NCI-H1417 treated with DMSO at 0.1 percent for 48 hours (cell line): ENCODE data around the gene CEP89.
"Not testable (repeated sequence)": the region's sequence is repeated elsewhere in the genome, so short reads cannot be mapped to it uniquely, and the experiment has no call there.

Source experiments
- DNase-seq: peaks from one replicate; lab custom pipeline; 2025; lab: John Stamatoyannopoulos, UW

CEP89 gene

DNA sequence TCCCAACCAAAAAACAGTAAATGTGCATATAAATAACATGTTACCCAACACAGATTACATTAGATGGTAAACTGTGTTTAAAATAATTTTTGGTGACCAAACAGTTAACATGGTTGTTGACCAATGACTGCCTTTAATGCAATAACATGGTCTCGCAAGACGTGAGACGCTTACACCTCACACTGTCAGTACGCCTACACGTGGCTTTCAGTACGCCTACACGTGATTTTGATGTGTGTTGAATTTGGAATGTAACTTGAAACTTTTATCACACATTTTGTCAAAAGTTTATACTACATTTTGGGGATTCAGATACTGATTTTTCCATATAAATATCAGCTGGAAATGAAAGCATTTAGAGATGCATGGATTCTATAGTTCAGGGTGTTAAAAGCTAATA, 134.2 kb downstream of the CEP89 start:
- DNase-seq = no peak

DNA sequence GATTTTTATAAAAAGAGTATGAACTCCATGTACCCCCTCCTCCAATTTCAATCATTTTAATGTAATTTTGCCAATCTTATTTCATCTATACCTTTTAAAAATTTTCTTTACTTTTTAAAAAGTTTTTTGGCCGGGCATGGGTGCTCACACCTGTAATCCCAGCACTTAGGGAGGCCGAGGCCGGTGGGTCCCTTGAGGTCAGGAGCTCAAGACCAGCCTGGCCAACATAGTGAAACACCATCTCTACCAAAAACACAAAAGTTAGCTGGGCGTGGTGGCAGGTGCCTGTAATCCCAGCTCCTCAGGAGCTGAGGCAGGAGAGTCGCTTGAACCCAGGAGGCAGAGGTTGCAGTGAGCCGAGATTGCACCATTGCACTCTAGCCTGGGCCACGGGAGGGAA, 138.4 kb downstream of the CEP89 start:
- not testable (repeated sequence) for DNase-seq

DNA sequence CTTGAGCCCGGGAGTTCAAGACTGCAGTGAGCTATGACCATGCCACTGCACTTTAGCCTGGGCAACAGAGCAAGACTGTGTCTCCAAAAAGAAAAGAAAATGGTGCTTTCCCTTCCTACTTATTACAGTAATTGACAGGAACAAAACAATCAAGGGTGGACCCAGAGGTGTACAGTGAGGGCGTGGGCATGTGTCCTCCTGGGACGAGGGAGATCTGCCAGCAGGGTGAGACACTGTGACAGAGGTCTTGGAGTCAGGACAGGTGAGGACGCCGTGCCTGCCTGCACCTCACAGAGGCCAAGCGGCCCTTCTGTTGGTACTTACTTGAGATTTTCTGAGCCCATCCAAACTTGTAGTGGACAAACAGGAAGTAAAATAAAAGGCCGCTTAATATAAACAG, 138.9 kb downstream of the CEP89 start:
- DNase-seq = not testable (repeated sequence)

DNA sequence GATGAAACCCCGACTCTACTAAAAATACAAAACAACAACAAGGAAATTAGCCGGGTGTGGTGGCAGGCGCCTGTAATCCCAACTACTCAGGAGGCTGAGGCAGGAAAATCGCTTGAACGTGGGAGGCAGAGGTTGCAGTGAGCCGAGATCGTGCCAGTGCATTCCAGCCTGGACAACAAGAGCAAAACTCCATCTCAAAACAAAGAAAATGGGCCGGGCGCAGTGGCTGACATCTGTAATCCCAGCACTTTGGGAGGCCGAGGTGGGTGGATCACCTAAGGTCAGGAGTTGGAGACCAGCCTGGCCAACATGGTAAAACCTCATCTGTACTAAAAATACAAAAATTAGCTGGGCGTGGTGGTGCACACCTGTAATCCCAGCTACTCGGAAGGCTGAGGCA, 139.7 kb downstream of the CEP89 start:
- DNase-seq = not testable (repeated sequence)

DNA sequence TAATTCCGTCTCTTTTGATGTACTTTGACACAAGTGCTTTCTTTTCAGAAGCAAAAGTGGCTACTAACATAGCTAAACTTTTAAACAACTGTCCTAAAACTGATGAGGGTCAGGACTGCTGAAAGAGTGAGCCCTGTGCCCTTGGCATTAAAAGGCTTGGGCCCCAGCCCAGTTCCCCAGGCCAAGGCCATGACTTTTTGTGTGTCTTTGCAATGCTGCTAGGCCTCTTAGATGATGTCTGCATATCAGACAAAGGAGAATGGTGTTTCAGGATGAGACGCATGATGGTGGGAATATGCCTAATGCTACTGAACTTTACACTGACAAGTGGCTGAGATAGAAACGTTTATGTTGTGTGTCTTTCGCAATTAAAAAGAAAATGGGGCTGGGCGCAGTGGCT, 140.1 kb downstream of the CEP89 start:
- no peak for DNase-seq

DNA sequence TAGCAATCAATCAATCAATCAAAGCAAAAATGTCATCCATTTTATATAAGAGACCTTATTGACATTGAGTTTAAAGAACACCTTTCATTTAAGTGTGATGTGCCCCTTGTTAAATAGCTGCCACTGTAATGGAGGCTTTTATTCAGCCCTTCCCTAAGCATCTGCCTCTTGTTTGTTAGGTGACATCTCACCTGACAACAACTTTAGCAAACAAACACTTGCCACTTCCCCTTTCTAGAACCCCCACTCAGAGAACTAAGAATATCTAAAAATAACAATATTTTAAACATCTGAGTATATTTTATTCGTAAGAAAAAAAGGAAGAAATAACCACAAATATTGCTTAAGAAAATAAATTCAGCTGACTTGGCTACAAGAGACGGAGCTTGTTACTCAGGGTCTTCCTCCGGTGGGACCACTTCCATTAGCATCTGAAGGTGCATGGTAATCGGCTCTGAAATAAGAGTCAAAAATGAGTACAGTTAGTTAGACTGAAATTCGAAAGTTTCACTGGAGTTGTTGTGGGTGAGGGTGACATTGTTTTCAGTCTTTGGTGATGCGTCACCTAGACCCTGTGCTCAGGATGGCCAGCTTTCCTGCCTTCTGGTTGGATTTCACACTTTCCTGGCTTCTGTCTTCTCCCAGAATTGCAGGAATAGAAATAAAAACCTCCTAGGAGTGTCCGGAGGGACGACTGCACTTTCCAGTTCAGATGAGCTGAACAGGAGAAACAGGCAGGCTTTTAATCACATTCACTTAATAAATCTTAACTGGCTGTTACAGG, 141.3 kb downstream of the CEP89 start:
- no peak for DNase-seq

DNA sequence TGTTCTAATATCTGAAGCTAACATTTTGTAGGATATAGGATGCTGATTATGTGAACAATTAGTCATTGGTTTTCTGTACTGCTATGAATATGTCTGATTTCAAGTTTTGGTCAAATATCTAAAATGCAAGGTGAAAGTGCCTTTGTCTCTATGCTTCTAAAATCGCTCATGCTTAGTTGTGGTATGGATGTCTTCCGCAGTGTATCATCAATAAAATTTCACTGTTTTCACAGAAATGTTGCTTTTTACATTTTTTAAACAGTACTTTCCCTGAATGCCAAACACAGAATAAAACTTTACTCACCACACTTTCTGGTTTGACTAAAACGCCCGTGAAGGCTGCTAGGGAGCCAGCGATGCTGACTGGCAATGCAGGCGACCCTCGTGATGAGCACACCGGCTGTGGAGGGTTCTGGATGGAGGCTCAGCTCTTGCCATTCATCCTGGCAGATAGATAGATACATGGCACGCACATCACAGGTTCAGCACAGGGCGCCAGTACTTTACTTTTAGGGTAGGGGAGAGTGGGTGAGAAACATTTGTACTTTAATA, 142.3 kb downstream of the CEP89 start:
- DNase-seq = no peak

DNA sequence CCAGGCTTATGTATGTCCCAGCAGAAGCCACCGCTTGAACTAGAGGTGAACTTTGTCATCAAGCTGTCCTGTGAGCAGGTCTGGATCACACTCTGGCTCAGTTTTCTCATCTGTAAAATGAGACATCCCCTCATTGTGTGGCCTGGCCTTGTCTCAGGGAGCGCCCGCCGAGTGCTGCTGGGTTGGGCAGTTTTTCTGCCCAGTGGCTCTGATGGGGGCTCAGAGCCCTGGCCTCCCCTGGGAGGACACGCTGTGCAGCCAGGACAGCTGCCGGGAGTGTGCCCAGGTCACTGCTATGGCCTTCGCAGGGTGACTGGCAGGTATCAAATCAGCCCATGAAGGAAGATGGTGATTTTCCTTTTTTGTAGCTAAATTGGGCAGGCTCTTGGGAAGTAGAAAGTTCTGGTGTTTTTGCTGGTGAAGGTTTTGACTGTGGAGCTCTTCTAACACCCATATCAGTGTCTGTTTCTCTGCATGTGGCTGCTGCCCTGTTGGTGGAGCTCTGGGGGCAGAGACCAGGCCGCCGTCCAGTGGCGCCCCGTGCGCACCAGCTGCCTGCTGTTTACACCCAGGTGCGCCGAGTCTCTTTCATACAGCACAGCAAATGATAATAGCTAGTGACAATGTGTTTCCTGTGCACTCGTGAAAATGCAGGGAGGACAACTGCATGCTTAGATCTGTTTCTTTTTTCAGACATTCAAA, 143.0 kb downstream of the CEP89 start:
- DNase-seq = no peak

DNA sequence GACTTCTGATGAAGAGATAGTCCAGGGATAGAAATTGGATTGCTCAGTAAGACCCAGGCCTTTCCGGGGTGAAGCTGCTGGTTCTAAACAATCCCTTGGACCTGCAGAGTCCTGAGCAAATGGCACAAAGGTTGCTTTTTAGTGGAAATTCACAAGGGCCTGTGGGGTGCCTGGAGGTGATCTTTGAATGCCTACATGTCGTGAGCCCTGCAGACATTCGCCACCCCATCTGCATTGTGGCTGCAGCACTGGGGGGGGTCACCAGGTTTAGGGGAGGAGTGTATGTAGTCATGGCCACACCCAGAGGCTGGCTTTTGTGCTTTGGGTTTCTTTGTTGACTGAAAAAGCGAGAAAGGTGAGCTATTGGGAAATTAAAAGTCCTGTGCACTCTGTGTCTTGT, 143.6 kb downstream of the CEP89 start:
- no peak for DNase-seq
